CD4-positive, alpha-beta T cell treated with Interleukin-10 for 1 hour (primary cell): ENCODE results near the gene CDIP1.
A peak's percentile ranks its signal among the peaks of the same experiment; 100 is the strongest.

Experiments used
- DNase-seq: peaks from one replicate; pipeline ENCODE4 v3.0.0-alpha.2; 2020

Gene CDIP1

DNA sequence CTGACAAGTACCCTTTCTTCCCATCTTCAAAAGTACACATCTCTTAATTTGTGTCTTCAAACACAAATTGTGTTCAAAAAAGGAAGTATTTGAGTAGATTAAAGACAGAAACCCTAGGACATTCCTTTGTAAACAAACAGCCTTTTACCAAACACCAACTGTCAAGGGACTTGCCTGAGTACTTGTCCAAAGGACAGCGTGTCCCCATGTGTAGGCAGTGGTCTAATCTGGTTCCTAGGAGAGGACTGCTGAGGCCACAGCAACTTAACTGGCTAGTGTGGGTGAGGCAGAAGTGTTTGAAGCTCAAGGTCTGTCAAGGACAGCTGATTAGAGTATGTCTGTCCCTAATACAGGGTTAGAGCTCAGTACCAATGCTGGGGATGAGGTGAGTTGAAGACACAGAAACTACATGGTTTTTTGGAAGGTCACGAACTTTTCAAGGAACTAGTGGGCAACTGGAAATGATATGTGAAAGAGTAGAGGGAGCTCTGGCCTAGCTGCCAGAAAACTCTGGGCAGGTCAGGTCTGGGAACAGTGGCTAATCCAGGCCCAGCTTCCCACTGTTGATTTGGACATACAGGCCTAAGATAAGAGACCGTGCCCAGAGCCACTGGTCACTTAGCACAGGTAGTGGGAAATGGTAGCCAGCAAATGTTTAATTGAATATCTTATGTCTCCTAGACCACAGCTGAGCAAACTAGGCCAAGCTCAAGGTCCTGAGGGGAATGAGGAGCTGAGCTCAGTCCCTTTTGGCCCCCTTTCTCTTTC is 52.3 kb downstream of the CDIP1 start:
- no peak for DNase-seq

DNA sequence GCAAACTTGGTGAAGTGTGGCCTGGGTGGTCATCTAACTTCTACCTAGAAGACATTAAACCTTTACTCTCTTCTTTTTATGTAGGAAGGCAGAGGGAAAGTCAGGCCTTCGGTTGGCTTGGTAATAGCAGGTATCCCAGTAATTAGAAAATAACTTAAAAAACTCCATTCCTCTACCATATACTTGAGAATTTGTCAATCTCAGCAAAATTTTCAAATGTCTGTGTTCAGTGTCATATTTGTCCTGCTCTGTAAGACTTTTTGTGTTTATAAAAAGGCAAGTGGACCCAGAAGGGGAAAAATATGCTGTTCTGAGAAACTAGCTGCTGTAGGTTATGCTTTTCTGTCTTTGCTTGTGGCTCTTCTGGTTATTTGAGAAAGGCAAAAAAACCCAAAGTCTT is 56.6 kb downstream of the CDIP1 start:
- no peak for DNase-seq

DNA sequence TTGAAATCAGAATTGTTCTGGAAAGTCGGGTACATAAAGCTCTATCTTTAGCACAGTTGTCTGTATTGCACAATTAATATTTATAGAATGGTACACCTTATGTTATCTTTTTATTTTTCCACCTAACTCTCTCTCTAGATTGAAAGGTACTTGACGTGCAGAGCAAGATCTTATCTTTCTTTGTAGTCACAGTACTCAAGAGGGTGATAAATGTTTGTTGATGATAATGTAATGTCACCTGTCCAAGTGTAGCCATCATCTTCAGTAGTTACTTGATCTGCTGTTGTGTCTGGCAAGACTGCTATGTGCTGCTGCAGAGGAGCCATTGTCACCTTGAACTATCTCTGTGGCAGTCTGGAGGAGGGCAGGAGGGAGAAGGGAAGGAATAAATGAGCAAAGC is 57.0 kb downstream of the CDIP1 start:
- no peak for DNase-seq

DNA sequence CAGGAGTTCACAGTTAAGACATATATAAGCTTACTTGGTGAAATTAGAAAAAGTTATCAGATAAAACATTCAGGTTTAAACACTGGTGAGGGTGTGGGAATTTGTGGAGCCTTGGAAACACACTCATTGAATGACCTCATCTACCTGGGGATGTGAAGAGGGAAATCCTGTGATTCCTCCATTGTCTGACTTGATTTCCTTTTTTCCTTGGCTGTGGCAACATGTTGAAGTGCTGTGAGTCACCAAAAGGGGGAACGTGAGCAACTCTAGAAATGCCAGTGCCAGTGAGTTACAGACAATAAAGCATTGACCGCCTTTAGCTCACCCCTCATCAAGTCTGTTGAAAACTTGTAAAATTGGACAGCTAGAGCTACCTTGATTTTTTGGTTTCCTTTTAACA is 60.6 kb downstream of the CDIP1 start:
- DNase-seq = peak; percentile 36

DNA sequence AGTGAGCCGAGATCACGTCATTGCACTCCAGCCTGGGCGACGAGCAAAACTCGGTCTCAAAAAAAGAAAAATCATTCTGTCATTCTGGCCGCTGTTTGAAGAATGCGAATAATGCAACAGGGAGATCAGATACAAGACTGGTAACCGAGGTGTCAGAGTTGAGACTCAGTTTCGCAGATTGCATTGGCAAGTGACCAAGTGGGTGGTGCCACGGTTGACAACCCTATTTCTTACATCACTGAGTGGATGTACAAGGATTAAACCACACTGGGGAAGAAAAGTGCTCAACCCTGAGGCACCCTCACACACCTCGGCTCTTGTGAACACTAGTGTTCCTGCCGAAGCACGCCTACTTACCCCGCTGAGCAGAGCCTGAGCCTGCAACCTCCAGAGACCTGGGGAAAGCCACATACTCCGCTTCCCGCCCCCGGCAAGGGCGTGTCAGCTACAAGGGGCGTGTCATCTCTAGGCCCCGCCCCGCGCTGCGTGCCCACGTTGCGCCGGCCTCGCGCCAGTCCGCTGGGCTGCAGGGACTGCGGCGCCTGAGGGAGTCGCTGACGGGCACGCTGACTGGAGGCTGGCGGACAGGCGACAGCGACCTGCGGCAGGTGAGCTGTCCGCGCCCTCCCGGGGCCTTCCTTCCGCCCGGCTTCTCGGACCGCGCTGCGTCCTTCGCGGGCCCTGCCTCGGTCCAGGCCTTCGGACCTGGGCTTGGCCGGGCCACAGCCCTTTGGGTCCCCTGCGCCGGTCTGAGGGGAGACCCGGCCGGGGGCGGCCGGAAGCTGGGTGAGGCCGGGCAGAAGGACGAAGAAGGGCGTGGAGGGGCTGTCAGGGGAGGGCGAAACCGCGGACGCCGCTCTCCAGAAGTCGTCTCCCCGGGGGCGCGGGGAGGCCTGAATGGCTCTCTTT is 62.4 kb downstream of the CDIP1 start, which contains the start of gene HMOX2:
HMOX2 (plus strand) TSS at position 519 of the 909 bp plus-strand sequence. CDS start 29,127 bp downstream, outside the sequence.
- peak; percentile 95 for DNase-seq

DNA sequence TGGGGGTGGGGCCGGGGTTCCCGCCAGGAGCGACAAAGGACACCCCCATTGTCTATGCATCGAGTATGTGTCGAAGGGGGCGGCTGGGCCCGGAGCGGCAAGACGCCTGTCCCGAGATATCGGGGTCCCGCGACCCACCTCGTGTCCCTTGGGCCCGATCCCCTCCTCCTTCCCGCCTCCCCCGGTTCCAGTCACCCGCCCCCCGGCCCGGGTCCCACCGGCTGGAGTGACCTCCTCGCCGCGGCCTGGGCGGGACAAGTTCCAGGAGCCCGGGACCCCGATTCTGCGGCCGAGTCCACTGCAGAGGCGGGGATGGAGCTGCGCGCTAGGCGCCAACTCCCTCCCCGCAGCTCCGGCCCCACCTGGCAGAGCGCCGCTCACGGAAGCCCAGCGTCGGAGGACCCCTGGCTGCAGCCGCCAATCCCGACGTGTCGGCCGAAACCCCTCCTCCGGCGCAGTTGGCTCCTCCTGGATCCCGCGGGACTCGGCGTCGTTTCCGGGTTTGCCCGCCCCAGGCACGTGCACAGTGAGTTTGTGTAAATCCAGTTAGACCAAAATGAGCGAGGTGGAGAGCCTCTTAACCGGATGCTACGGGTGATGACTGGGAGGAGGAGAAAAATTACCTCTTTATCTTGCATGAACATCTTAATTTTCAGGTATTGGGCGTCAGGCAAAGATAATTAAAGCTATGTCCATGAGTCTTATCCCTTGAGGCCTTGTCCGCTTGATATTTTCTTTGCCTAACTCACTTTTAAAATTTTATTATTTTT is 64.2 kb downstream of the CDIP1 start, which contains the start of gene NMRAL1:
NMRAL1 (minus strand) TSS at position 434 of the 770 bp plus-strand sequence. CDS start 493 bp downstream, outside the sequence.
- peak; percentile 92 for DNase-seq

DNA sequence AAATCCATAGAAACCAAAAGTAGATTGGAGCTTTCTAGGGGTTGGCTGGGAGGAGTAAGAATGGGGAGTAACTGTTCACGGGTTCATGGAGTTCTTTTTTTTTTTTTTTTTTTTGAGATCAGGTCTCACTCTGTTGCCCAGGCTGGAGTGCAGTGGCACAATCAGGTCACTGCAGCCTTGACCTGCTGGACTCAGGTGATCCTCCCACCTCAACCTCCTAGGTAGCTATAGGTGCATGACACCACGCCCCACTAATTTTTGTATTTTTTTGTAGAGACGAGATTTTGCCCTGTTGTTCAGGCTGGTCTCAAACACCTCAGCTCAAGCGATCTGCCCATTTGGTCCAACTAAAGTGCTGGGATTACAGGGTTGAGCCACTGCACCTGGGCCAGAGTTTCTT is 65.7 kb downstream of the CDIP1 start:
- DNase-seq = no peak

DNA sequence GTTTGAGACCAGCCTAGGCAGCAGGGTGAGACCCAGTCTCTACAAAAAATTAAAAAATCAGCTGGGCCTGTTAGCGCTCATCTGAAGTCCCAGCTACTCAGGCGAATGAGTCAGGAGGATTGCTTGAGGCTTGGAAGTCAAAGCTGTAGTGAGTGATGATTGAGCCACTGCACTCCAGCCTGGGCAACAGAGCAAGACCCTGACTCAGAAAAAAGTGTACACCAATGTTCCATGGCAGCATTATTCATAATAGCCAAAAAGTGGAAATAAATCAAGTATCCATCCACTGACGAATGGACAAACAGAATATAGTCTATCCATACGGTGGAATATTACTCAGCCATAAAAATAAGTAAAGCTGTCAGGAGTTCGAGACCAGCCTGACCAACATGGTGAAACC is 66.7 kb downstream of the CDIP1 start:
- no peak for DNase-seq

DNA sequence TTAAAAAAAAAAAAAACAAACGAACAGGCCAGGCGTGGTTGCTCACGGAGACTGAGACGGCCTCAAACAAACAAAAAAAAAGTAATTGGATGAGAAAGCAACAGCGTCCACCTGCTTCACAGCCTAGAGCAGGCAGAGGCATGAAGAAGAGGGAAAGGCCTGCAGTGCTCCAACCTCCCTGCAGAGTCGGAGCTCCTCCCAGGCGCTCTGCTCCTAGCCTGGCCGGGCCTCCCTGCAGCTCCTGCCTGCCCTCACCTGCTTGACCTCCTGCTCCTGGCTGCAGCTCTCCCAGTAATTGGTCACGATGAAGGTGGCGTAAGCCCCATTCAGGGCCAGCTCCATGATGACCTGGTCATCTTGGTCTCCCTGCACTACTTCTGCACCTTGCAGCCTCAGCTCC is 69.6 kb downstream of the CDIP1 start:
- DNase-seq = no peak

DNA sequence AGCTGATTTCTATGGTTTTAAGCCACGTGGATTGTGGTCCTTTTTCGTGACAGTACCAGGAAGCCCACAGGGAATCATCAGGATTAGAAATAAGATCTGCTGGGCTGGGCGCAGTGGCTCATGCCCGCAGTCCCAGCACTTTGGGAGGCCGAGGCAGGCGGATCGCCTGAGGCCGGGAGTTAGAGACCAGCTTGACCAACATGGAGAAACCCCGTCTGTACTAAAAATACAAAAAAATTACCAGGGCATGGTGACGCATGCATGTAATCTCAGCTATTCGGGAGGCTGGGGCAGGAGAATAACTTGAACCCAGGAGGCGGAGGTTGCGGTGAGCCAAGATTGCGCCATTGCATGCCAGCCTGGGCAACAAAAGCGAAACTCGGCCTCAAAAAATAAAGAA is 70.7 kb downstream of the CDIP1 start:
- no peak for DNase-seq

DNA sequence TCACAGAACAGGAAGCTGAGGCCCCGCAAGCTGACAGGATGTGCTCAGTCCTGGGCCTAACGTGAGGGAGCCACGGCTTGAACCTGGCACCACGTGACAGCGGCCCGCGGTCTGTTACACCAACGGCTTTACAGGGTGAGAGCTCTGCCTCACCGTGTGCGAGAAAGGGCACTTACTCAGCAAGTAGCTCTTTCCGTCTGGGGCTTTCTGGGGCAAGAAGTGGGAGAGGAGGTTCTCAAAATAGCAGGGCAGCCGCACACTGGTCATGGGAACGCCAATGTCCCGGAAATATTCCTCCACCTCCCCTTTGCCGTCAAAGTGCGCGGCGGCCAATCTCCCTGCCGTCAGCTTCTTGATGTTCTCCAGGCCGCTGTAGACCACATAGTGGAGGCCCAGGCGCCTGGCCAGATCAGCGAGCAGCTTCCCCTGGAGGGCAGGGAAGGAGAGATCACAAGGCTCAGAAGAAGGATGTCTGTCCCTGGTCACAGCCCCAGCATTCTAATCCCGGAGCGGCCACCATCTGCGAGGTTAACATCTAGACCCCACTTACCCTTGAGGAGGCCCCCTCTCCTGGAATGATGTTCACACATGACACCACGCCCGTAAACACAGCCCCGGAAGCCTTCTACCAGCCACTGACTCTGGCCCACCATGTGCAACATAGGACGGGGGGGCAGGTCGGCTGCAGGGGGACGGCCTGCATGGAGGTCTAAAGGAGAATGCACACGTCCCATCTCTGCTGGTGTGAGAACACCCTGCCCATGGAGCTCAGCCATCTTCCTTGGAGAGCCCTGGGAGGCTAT is 72.4 kb downstream of the CDIP1 start:
- peak; percentile 82 for DNase-seq

DNA sequence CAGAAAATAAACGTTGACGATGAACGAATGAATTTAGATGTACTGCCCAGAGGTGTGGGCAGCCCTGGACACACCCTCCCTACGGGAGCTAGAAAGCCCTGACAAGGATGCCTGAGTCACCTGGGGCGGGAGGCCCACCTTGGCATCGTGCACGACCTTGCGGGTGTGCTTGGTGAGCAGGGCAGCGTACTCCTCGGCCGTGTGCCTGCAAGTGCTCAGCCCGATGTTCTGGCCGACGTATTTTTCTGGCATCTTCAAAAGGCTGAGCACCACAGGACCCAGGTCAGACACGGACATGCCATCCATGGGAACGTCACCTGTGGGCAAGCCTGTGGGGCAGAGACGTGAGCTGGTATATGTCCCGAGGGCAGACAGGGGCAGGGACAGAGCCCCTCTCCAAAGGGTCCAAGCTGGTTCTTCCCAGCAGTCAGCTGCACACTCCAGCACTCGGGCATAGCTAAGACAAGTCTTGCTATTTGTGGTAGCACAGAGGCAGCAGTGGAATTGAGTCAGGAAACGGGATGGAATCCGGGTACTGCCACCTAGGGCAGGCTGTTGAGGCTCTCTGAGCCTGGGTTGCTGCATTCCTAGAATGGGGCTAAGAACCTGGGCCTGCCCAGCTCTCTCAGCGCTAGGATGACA is 74.9 kb downstream of the CDIP1 start:
- no peak for DNase-seq

DNA sequence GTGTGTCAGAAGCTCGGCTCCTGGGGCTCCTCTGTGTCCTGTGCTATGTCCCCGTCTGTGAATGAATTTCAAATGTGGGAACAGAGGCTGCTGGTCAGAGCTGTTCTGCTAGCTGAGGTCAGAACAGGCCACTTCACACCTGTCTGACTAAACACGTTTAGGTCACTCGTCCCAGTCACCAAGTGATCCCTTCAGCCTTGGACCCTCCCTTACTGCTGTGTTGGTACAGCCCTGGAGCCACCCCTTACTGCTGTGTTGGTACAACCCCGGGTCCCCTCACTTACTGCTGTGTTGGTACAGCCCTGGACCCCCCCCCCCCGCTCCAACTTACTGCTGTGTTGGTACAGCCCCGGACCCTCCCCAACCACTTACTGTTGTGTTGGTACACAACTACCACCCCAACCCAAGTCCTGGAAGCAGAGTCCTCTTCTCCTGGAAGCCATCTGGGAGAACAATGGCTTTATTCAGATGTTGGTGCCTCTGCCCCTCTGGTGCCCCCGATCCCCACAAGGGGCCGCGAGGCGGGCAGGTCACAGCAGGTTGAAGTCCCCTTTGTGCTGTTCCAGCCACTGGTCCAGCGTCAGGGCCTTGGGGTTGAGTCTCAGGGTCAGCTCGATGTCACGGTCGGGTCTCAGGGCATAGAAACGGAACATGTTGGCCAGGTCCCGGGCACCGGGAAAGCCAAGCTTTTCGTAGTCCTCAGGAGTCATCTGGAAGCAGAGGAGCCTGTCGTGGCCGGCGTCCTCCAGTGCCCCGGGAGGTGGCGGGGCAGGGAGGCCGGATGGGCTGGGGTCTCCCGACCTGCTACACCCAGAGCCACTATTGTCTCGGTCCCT is 77.1 kb downstream of the CDIP1 start:
- DNase-seq = no peak

DNA sequence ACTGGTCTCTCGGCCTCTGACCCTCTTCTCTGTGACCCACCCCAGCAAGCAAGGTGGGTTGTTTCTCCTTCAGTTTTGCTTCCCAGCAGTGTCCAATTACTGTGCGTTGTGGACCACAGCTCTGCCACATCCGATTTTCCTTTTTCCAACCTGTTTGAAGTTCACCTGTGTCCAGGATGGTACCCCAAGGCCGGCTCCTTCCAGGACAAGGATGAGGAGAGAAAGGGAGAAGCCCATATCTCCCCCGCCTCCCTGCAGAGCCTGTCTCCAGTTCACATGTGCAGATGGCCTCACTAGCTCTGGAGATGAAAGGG is 77.7 kb downstream of the CDIP1 start:
- DNase-seq = no peak
